SH-SY5Y (cell line): ENCODE data around the gene PPM1M.

Source experiments
- GATA2 ChIP-seq: IDR thresholded peaks from 2 replicates; pipeline ENCODE4 v1.6.1; 2011; ENCODE audit warnings: mild to moderate bottlenecking, low read depth, low read length
- GATA3 ChIP-seq: IDR thresholded peaks from 2 replicates; pipeline ENCODE4 v1.6.1; 2011; ENCODE audit warnings: low read depth, mild to moderate bottlenecking, low read length, moderate library complexity

DNA sequence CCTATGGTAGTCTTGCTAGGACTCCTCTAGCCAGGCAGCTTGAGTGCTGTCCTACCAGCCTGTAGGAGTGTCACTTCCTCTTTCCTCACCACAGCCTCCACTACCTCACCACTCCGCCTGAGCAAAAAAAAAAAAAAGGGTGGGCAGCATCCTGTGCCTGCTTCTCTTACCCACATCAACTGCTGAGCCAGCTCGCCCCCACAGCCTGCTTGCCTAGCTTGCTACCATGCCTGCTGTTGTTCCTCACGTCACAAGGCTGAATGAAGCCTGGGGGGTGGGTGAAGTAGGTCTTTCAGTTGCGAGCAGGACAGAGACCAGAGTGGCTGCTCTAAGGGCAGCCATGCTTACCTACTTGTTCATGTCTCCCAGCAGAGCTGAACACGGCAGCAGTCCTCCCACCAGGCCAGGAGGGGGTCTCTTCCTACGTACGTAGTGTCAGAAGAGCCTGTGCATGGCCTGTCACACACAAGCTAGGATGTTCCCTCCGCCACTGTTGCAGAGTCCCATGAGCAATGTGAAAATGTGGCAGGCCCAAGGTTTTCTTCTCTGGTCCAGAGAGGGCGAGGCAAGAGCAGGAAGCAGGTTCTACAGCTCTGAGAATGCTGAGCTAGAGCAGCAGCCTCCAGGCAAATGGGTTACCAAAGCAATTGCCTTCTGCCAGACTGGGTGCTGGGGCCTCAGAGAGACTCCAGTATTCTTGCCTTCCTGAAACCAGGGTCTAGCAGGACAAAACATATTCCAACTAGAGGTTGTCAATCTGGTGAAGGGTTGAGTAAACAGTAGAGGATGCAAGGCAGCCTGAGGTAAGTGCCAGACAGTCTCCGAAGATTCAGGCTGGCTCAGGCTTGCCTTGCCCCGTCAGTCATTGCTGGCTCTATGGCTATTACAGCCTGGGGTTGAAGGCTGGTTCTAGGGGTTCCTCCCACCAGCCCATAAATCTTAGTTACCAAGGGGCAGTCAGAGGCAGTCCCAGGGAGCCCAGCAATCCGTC lies 8.1 kb downstream of the PPM1M start:
- TF ChIP-seq GATA2 = no peak
- TF ChIP-seq GATA3 = no peak
